GM11168 (cell line): ENCODE measurements around the gene AUTS2.

Source experiments
- in situ Hi-C: fragments of 300-500 bp; cut with MboI; formaldehyde crosslinking; loops from one replicate; pipeline ENCODE4 v1.12.0; 2022; ENCODE audit warnings: low sequenced_read_pairs; ENCODE audit not compliant: unreplicated experiment

Gene AUTS2

GRCh38 chr7:70505886-70506285, 907.6 kb downstream of the AUTS2 start:
- in situ Hi-C loops = no loop called here

- in situ Hi-C loops = no loop called here
Observed at GRCh38 chr7:70506434-70506833, 908.2 kb downstream of the AUTS2 start.

- in situ Hi-C loops = no loop called here
Observed at GRCh38 chr7:70512144-70512543, 913.9 kb downstream of the AUTS2 start.

- in situ Hi-C loops = no loop called here
Observed at GRCh38 chr7:70512761-70513160, 914.5 kb downstream of the AUTS2 start.

GRCh38 chr7:70520611-70521010, 922.3 kb downstream of the AUTS2 start:
- in situ Hi-C loops = no loop called here

- in situ Hi-C loops = no loop called here
Observed at GRCh38 chr7:70523249-70523988, 925.1 kb downstream of the AUTS2 start.

GRCh38 chr7:70523989-70524351, 925.7 kb downstream of the AUTS2 start:
- in situ Hi-C loops = no loop called here

- in situ Hi-C loops = no loop called here
Observed at GRCh38 chr7:70525991-70526390, 927.7 kb downstream of the AUTS2 start.

GRCh38 chr7:70527520-70528115, 929.3 kb downstream of the AUTS2 start:
- in situ Hi-C loops = no loop called here

- in situ Hi-C loops = no loop called here
Observed at GRCh38 chr7:70529436-70529835, 931.2 kb downstream of the AUTS2 start.

- in situ Hi-C loops = no loop called here
Observed at GRCh38 chr7:70529914-70530585, 931.8 kb downstream of the AUTS2 start.

- in situ Hi-C loops = no loop called here
Observed at GRCh38 chr7:70533614-70534013, 935.3 kb downstream of the AUTS2 start.

- in situ Hi-C loops = no loop called here
Observed at GRCh38 chr7:70539205-70539604, 940.9 kb downstream of the AUTS2 start.

GRCh38 chr7:70539617-70540016, 941.3 kb downstream of the AUTS2 start:
- in situ Hi-C loops = no loop called here

GRCh38 chr7:70540641-70541040, 942.4 kb downstream of the AUTS2 start:
- in situ Hi-C loops = no loop called here

- in situ Hi-C loops = no loop called here
Observed at GRCh38 chr7:70542750-70543376, 944.6 kb downstream of the AUTS2 start.

GRCh38 chr7:70544016-70544415, 945.7 kb downstream of the AUTS2 start:
- in situ Hi-C loops = no loop called here

GRCh38 chr7:70545214-70545613, 946.9 kb downstream of the AUTS2 start:
- in situ Hi-C loops = no loop called here

GRCh38 chr7:70552141-70552540, 953.9 kb downstream of the AUTS2 start:
- in situ Hi-C loops = no loop called here

- in situ Hi-C loops = no loop called here
Observed at GRCh38 chr7:70553364-70553763, 955.1 kb downstream of the AUTS2 start.

- in situ Hi-C loops = no loop called here
Observed at GRCh38 chr7:70554646-70555045, 956.4 kb downstream of the AUTS2 start.
